ENCODE measurements around the gene OLAH.

OLAH gene

GRCh38 chr10:15088428-15089261 is 44.9 kb downstream of the OLAH start, which contains the start of gene ACBD7:
TSS of gene ACBD7 (minus strand) at chr10:15088776. CDS start at chr10:15088728, 48 bp downstream.
- peak within 1 kb of the TSS; percentile 75 for H3K4me3 Mint-ChIP-seq
- H3K9me3 Mint-ChIP-seq, result no peaks in the 10 kb centered on the region
- peaks cover 28% of the 10 kb centered on the region for H3K27me3 Mint-ChIP-seq
- no peaks in the 10 kb centered on the region for H3K36me3 Mint-ChIP-seq (ENCODE audit: low read depth)
- no peak within 1 kb of the TSS for H3K27ac Mint-ChIP-seq
- H3K4me1 Mint-ChIP-seq (ENCODE audit: low read depth), result no peaks in the 10 kb centered on the region
- intact Hi-C loops (cut with micrococcal nuclease), result no loop called here

- Mint-ChIP-seq H3K4me1 (ENCODE audit: low read depth) (peaks cover 2% of the 10 kb centered on the region), H3K36me3 (ENCODE audit: low read depth) (no peaks in the 10 kb centered on the region), H3K4me3 (no peak overlapping the region), H3K27me3 (peaks cover 28% of the 10 kb centered on the region), H3K9me3 (no peaks in the 10 kb centered on the region), H3K27ac (no peak overlapping the region)
- intact Hi-C loops (cut with micrococcal nuclease), result no loop called here
Observed at GRCh38 chr10:15091418-15091817, 47.7 kb downstream of the OLAH start.

GRCh38 chr10:15092855-15093408 is 49.2 kb downstream of the OLAH start:
- H3K27ac Mint-ChIP-seq, result no peak overlapping the region
- intact Hi-C loops (cut with micrococcal nuclease), result no loop called here
- peaks cover 11% of the 10 kb centered on the region for H3K4me1 Mint-ChIP-seq (ENCODE audit: low read depth)
- no peaks in the 10 kb centered on the region for H3K9me3 Mint-ChIP-seq
- no peak overlapping the region for H3K4me3 Mint-ChIP-seq
- H3K36me3 Mint-ChIP-seq (ENCODE audit: low read depth), result peaks cover 8% of the 10 kb centered on the region
- H3K27me3 Mint-ChIP-seq, result peaks cover 15% of the 10 kb centered on the region

GRCh38 chr10:15096661-15097010 is 52.9 kb downstream of the OLAH start:
- H3K27me3 Mint-ChIP-seq, result peaks cover 5% of the 10 kb centered on the region
- peak overlapping the region; percentile 97 for H3K27ac Mint-ChIP-seq
- no peaks in the 10 kb centered on the region for H3K9me3 Mint-ChIP-seq
- H3K36me3 Mint-ChIP-seq (ENCODE audit: low read depth), result peaks cover 35% of the 10 kb centered on the region
- peak overlapping the region; percentile 96 for H3K4me3 Mint-ChIP-seq
- peaks cover 31% of the 10 kb centered on the region for H3K4me1 Mint-ChIP-seq (ENCODE audit: low read depth)
- intact Hi-C loops (cut with micrococcal nuclease), result loop anchor here (1.0 to 5.0 kb wide), 6 partner anchors 137 to 1794 kb away; partner anchors contain the start of genes CDNF, DCLRE1C, HSPA14 and MEIG1

GRCh38 chr10:15097011-15097812 is 53.5 kb downstream of the OLAH start, which contains the start of gene RPP38:
TSS of gene RPP38 (plus strand) at chr10:15097355. CDS start at chr10:15103315, 5,960 bp downstream.
- Mint-ChIP-seq H3K4me1 (ENCODE audit: low read depth) (peaks cover 31% of the 10 kb centered on the region), H3K36me3 (ENCODE audit: low read depth) (peaks cover 41% of the 10 kb centered on the region), H3K27me3 (peaks cover 5% of the 10 kb centered on the region), H3K27ac (peak within 1 kb of the TSS; percentile 97), H3K4me3 (peak within 1 kb of the TSS; percentile 96), H3K9me3 (no peaks in the 10 kb centered on the region)
- intact Hi-C loops (cut with micrococcal nuclease), result loop anchor here (1.0 to 5.0 kb wide), 6 partner anchors 138 to 1795 kb away; partner anchors contain the start of genes CDNF, DCLRE1C, HSPA14 and MEIG1

DNA sequence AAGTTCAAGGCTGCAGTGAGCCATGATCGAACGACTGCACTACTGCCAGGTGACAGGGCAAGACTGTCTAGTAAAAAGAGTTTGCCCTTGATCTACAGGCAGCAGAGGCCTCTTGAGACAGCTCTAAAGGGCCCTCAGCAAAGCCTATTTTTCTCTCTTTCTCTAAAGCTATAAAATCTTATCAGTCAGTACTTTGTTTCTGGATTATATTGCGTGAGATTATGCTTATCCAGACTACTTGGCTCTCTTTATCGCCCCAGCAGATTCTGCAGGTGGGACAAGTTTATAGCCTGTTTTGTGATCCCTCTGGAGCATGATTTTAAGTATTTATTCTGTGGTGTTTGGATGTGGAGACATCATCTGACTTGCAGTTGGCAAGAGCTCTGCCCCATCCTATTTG is 56.1 kb downstream of the OLAH start:
- H3K27me3 Mint-ChIP-seq, result peaks cover 4% of the 10 kb centered on the region
- H3K36me3 Mint-ChIP-seq (ENCODE audit: low read depth), result peaks cover 68% of the 10 kb centered on the region
- no peak overlapping the region for H3K27ac Mint-ChIP-seq
- H3K4me1 Mint-ChIP-seq (ENCODE audit: low read depth), result peaks cover 31% of the 10 kb centered on the region
- intact Hi-C loops (cut with micrococcal nuclease), result loop anchor here (5.0 to 10.0 kb wide), 4 partner anchors 263 to 1798 kb away; partner anchors contain the start of genes CDNF, HSPA14, MSANTD7 and PHYH
- H3K4me3 Mint-ChIP-seq, result no peak overlapping the region
- H3K9me3 Mint-ChIP-seq, result no peaks in the 10 kb centered on the region

- Mint-ChIP-seq H3K4me3 (no peak overlapping the region), H3K4me1 (ENCODE audit: low read depth) (peaks cover 15% of the 10 kb centered on the region), H3K9me3 (no peaks in the 10 kb centered on the region), H3K36me3 (ENCODE audit: low read depth) (peaks cover 77% of the 10 kb centered on the region), H3K27ac (no peak overlapping the region), H3K27me3 (no peaks in the 10 kb centered on the region)
- intact Hi-C loops (cut with micrococcal nuclease), result loop anchor here (10.0 kb wide), 1 partner anchor 599 kb away; no protein-coding TSS in a partner anchor
Observed at GRCh38 chr10:15103513-15103912, 59.8 kb downstream of the OLAH start.

- H3K36me3 Mint-ChIP-seq (ENCODE audit: low read depth), result peaks cover 65% of the 10 kb centered on the region
- intact Hi-C loops (cut with micrococcal nuclease), result loop anchor here (10.0 kb wide), 1 partner anchor 602 kb away; no protein-coding TSS in a partner anchor
Observed at GRCh38 chr10:15106352-15107013, 62.7 kb downstream of the OLAH start.

GRCh38 chr10:15112657-15113056 is 68.9 kb downstream of the OLAH start:
- no peaks in the 10 kb centered on the region for H3K4me1 Mint-ChIP-seq (ENCODE audit: low read depth)
- H3K9me3 Mint-ChIP-seq, result no peaks in the 10 kb centered on the region
- no peak overlapping the region for H3K27ac Mint-ChIP-seq

More at GRCh38 chr10:15106352-15107013, 62.7 kb downstream of the OLAH start:
- Mint-ChIP-seq H3K27ac (no peak overlapping the region), H3K4me3 (no peak overlapping the region), H3K4me1 (ENCODE audit: low read depth) (no peaks in the 10 kb centered on the region), H3K27me3 (no peaks in the 10 kb centered on the region), H3K9me3 (no peaks in the 10 kb centered on the region)

DNA sequence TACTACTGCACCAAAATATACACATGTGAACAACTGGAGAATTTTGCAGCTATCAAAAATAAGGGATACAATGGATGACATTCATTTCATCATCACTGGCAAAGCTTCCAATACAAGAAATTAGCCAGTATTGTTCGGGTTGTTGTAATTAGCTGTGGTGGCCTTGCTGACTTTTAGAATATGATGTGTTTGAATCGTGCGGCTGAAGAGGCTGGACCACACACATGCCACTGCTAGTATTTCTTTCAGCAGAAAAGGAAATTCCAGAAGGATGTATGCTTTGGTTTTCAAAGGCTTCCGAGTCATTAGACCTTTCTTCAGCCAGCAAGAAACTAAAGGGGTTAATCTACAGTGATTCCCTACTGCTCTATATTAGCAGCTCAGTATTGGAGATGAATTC is 70.0 kb downstream of the OLAH start:
- no peak overlapping the region for H3K4me3 Mint-ChIP-seq
- no peaks in the 10 kb centered on the region for H3K9me3 Mint-ChIP-seq
- no peaks in the 10 kb centered on the region for H3K27me3 Mint-ChIP-seq
- no peaks in the 10 kb centered on the region for H3K4me1 Mint-ChIP-seq (ENCODE audit: low read depth)
- intact Hi-C loops (cut with micrococcal nuclease), result no loop called here
- no peak overlapping the region for H3K27ac Mint-ChIP-seq
- H3K36me3 Mint-ChIP-seq (ENCODE audit: low read depth), result peaks cover 25% of the 10 kb centered on the region

More at GRCh38 chr10:15112657-15113056, 68.9 kb downstream of the OLAH start:
- H3K36me3 Mint-ChIP-seq (ENCODE audit: low read depth), result peaks cover 36% of the 10 kb centered on the region
- H3K27me3 Mint-ChIP-seq, result no peaks in the 10 kb centered on the region
- intact Hi-C loops (cut with micrococcal nuclease), result no loop called here
- no peak overlapping the region for H3K4me3 Mint-ChIP-seq

- peaks cover 28% of the 10 kb centered on the region for H3K36me3 Mint-ChIP-seq (ENCODE audit: low read depth)
- H3K27ac Mint-ChIP-seq, result no peak overlapping the region
- H3K4me3 Mint-ChIP-seq, result no peak overlapping the region
- H3K27me3 Mint-ChIP-seq, result no peaks in the 10 kb centered on the region
- H3K4me1 Mint-ChIP-seq (ENCODE audit: low read depth), result no peaks in the 10 kb centered on the region
- intact Hi-C loops (cut with micrococcal nuclease), result no loop called here
- no peaks in the 10 kb centered on the region for H3K9me3 Mint-ChIP-seq
Observed at GRCh38 chr10:15116225-15116624, 72.5 kb downstream of the OLAH start.

DNA sequence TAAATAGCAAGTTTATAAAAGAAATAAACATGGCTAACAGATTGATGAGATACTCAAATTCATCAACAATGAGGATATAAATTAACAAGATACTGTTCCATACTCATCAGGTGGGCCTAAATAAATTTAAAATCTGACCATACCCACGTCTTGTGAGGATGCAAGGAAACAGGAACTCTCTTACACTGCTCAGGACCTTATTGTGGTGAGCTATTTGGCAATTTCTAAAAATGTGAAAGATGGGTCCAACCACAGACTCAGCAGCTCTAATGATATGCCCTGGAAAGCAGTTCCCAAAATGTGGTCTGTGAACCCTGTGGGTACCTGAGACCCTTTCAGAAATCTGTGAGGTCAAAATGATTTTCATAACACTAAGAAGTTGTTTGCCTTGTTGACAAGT is 74.9 kb downstream of the OLAH start:
- Mint-ChIP-seq H3K27ac (no peak overlapping the region), H3K36me3 (ENCODE audit: low read depth) (peaks cover 20% of the 10 kb centered on the region), H3K4me3 (no peak overlapping the region), H3K27me3 (no peaks in the 10 kb centered on the region), H3K4me1 (ENCODE audit: low read depth) (no peaks in the 10 kb centered on the region), H3K9me3 (no peaks in the 10 kb centered on the region)
- intact Hi-C loops (cut with micrococcal nuclease), result no loop called here

- no peak overlapping the region for H3K4me3 Mint-ChIP-seq
- peaks cover 18% of the 10 kb centered on the region for H3K36me3 Mint-ChIP-seq (ENCODE audit: low read depth)
- no peak overlapping the region for H3K27ac Mint-ChIP-seq
- H3K4me1 Mint-ChIP-seq (ENCODE audit: low read depth), result no peaks in the 10 kb centered on the region
- H3K9me3 Mint-ChIP-seq, result no peaks in the 10 kb centered on the region
- intact Hi-C loops (cut with micrococcal nuclease), result no loop called here
- no peaks in the 10 kb centered on the region for H3K27me3 Mint-ChIP-seq
Observed at GRCh38 chr10:15120523-15120922, 76.8 kb downstream of the OLAH start.

Data from dendritic cell treated with granulocyte-macrophage colony-stimulating factor and Interleukin-4, amounts not matched to agents 40 ng/mL and 50 ng/mL, for 4 days (primary cell).